ENCODE results near the gene PTPRG.

GRCh38 chr3:61805510-61806080 lies 244.2 kb downstream of the PTPRG start:
- TF ChIP-seq SIN3A (IDR thresholded peaks at IDR 0.05; ENCODE audit: borderline replicate concordance, insufficient read depth, low read length) (no peak), TAF1 (IDR thresholded peaks at IDR 0.05; ENCODE audit: borderline replicate concordance, insufficient read depth, low read length) (no peak), REST (IDR thresholded peaks at IDR 0.05; ENCODE audit: insufficient read depth in 1 of 2, low read depth in 2 of 2, low read length in 2 of 2) (no peak), POLR2AphosphoS5 (IDR thresholded peaks at IDR 0.05; ENCODE audit: low read depth, low read length) (no peak), FOXP2 (optimal IDR thresholded peaks at IDR 0.05; ENCODE audit: borderline replicate concordance, extremely low read depth, extremely low read length, insufficient read depth) (no peak)

All from PFSK-1 (cell line).